KG1 (cell line): ENCODE results near the gene BARHL1.
"Not testable (repeated sequence)": the region's sequence is repeated elsewhere in the genome, so short reads cannot be mapped to it uniquely, and the experiment has no call there.

Experiments
- DNase-seq: peaks from one replicate; lab custom pipeline; 2025; lab: John Stamatoyannopoulos, UW

The BARHL1 gene

GRCh38 chr9:132556714-132557113 lies 25.7 kb upstream of the BARHL1 start:
- no peak for DNase-seq

DNA sequence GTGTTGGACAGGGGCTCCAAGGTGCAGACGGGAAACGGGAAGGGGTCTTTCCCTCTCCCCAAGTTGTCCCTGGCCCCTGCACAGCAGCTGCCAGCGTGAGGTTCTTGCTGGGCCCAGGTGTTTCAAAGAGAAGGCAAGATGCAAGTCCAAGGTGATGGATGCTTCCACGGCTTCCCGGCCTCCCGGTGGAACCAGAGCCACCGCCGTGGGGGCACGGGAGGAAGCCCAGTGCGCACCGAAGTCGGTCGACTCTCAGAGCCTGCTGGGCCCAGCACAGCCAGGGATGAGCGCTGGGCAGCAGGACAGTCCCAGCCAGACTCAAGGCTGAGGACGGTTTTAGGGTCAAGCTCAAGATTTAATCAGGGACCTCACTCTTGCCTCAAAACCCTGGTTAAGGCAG lies 25.2 kb upstream of the BARHL1 start:
- DNase-seq, result no peak

DNA sequence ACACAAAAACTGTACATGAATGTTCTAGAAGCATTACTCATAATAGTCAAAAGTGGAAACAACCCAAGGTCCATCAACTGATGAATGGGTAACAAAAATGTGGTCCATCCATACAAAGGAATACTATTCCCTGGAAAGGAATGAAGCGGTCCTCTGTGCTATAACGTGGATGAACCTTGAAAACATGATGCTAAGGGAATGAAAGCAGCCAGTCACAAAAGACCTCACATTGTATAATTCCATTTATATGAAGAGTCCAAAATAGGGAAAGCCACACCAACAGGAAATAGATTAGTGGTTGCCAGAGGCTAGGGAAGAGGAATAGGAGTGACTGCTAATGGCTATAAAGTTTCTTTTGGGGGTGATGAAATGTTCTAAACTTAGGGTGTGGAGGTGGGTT lies 22.7 kb upstream of the BARHL1 start:
- DNase-seq, result no peak

GRCh38 chr9:132560616-132561202 lies 21.7 kb upstream of the BARHL1 start:
- DNase-seq, result no peak

DNA sequence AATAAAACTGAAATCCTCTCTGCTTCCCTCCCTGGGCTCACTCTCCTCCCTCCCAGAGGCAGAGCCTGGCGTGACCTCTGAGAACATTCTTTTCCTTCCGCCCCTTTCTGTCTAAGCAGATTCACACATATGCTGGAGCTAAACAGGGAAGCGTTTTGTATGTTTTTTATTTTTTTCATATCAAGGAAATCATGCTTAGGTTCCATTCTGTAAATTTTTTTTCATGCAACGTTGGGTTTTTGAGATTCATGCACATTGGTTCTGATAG lies 20.2 kb upstream of the BARHL1 start:
- no peak for DNase-seq

- no peak for DNase-seq
Observed at GRCh38 chr9:132564526-132564925, 17.9 kb upstream of the BARHL1 start.

GRCh38 chr9:132568787-132569186 lies 13.6 kb upstream of the BARHL1 start:
- DNase-seq, result not testable (repeated sequence)

DNA sequence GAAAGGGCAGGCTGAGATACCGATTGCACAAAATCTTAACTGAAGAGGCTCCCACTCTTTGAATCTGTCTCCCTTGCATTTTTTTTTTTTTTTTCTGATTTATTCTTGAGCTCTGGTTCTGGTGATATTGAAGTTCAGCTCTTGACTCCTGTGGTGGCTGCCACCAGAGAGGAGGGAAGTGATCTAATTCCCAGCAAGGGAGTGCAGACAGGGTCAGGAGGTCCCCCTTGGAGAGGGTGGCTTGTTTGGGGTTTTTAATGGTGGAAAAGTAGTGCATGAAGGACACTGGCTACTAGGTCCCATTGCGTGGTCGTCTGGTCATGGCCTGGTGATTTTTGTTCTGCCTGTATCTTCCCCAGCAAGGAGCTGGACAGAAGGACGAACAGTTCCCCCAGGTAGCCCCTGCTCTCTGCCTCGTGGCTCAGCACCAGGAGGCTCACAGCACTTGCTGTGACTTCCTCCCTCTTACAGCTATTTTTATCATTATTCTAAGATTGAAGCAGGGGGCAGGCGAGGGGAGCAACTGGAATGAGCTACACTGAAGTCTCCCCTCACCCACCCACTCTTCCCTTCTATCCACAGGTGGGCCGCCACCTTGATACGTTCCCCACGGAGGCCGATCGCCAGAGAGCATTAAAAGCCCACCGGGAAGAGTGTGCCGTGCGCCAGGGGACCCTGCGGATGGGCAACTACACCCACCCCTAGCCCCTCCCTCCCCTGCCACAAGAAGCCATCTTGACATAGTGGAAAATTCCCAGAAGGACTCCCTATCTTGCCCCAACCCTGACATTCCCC lies 10.4 kb upstream of the BARHL1 start:
- no peak for DNase-seq

- no peak for DNase-seq
Observed at GRCh38 chr9:132572921-132573320, 9.5 kb upstream of the BARHL1 start.

DNA sequence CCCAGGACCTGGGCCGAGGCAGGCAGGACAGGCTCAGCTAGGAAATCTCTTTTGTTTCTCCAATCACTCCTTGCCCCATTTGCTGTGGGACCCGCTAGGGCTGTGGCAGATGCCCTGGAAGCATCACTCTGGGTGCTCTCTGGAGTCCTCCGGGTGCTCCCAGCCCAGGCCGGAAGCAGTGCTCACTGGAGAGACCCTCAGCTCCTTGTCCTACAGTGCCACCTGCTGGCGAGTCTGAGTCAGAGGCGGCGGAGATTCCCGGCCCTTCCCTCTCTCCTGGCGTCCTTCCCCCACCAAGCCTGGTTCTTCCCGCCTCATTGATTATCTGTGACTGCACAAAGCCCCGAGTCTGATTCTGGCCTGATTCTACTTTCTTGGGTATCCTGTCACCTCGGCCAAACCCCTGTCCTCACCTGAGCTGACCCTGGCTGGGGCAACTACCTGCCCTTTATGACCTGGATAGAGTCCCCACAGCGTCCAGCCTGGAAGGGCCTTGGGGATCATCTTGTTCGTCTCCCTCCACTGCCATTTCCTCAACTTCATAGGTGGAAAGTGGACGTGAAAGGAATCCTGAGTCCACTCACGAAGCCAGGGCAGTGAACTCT lies 7.3 kb upstream of the BARHL1 start:
- no peak for DNase-seq

DNA sequence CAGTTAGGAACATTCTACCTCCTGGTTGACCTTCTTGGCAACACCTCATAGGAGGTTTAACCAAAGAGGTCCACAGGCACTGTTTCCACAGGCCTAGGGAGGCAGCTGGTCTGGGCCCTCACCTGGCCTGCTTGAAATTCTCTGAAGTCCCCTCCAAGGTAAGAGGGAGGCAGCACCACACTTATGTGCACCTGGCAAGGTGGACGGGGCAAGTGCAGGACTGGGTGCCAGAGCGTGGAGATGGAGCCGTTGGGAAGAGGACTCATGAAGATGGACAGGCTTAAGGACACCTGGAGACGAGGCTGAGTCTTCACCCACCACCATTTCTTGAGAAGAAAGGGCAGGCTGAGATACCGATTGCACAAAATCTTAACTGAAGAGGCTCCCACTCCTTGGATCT lies 6.6 kb upstream of the BARHL1 start:
- no peak for DNase-seq

- DNase-seq, result no peak
Observed at GRCh38 chr9:132577119-132577518, 5.3 kb upstream of the BARHL1 start.

GRCh38 chr9:132578367-132578932 lies 4.0 kb upstream of the BARHL1 start:
- DNase-seq, result no peak

- DNase-seq, result no peak
Observed at GRCh38 chr9:132579427-132579798, 3.0 kb upstream of the BARHL1 start.

DNA sequence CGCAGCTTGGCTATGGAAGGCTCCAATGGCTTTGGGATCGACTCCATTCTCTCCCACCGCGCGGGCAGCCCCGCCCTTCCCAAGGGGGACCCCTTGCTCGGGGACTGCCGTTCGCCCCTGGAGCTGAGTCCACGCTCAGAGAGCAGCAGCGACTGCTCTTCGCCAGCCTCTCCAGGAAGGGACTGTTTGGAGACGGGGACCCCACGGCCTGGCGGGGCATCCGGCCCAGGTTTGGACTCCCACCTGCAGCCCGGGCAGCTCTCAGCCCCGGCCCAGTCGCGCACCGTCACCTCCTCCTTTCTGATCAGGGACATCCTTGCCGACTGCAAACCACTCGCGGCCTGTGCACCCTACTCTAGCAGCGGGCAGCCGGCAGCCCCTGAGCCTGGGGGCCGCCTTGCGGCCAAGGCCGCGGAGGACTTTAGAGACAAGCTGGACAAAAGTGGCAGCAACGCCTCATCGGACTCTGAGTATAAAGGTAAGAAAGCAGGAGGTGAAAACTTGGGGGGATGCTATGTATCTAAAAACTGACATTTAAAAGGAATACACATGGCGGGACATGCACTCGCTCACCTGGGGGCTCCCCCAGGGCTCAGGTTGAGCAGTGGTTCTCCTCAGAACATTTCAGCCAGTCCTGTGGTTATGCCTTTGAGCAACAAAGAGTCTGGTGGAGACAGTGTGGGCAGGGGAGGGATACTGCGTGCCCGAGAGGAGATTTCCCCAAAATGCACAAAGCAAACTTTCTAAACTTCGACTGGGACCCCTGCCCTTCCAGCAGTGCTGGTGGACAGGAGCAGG lies 579 bp downstream of the BARHL1 start:
- no peak for DNase-seq

GRCh38 chr9:132583584-132584304 lies 1.3 kb downstream of the BARHL1 start:
- no peak for DNase-seq

- DNase-seq, result no peak
Observed at GRCh38 chr9:132584601-132585560, 2.5 kb downstream of the BARHL1 start.

GRCh38 chr9:132585954-132586829 lies 3.8 kb downstream of the BARHL1 start:
- DNase-seq, result no peak

GRCh38 chr9:132586830-132587591 lies 4.6 kb downstream of the BARHL1 start:
- DNase-seq, result no peak
